HG03354 (cell line): Measurements from ENCODE around the gene UPK2.
"Not testable (repeated sequence)": the region's sequence is repeated elsewhere in the genome, so short reads cannot be mapped to it uniquely, and the experiment has no call there.

ENCODE experiments used
- ATAC-seq: cut with Tn5 transposase; IDR thresholded peaks from one replicate; pipeline ENCODE4 v1.9.1; 2021; ENCODE audit warnings: mild to moderate bottlenecking; ENCODE audit not compliant: unreplicated experiment, poor library complexity, severe bottlenecking

UPK2 gene

GRCh38 chr11:118931571-118931970, 24.5 kb upstream of the UPK2 start:
- ATAC-seq, result no peak

DNA sequence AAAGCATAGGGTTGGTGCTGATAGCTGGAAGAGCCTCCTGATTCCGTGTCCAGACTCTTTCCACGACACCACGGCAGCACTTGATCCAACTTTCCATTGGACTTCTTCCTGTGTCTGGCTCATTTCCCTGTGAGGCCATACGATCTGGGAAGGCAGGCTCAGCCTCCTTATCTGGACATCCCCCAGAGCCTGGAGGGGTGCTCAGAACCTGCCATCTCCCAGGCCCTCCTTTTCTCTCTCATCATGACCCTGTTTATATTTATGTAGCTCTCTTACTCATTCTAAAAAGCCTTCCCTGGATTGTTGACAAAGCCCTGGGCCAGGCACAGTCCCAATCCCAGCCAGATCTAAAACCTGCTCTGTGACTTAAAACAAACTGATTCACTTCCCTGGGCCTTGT, 22.6 kb upstream of the UPK2 start:
- ATAC-seq, result no peak

- no peak for ATAC-seq
These were observed 20.7 kb upstream of the UPK2 start for GRCh38 chr11:118935376-118935775.

DNA sequence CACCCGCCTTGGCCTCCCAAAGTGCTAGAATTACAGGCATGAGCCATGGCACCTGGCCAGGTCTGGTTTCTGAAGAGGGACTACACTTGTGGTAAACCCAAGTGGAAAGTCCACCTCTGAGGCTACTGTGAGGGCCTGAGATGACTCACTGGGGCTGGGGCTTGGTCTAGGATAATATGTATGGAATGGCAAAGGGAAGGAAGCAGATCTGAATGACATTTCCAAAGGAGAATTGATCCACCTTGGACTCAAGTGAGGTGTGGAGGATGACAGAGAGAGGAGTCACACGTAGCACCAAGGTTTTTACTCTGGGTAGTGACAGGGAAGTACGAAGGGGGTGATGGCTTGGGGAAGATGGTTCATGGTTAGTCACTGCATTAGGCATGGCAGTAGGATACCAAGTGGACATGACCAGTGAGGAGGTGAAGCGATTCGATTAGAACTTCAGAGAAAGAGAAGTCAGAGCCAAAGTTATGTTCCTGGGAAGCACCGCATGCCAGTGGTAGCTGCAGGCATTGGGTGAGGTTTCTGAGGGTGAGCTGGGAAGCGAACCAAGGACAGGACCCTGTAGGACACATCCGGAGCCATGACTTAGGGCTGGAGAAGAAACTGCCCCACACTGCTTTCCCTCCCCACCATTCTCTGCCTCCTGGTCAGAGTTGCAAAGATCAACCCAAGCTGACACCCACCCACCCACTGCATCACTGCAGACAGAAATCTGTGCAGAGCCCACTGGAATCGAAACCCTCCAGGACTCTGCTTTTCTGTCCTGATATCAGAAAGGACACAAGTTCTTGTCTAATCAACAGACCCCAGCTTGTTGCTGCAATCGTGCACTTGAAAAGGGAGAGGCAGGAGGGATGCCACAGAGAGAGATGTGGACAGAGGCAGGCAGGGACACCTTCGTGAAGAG, 17.4 kb upstream of the UPK2 start:
- no peak for ATAC-seq

- ATAC-seq, result no peak
These were observed 16.6 kb upstream of the UPK2 start for GRCh38 chr11:118939404-118939915.

- ATAC-seq, result no peak
These were observed 16.0 kb upstream of the UPK2 start for GRCh38 chr11:118939953-118940598.

DNA sequence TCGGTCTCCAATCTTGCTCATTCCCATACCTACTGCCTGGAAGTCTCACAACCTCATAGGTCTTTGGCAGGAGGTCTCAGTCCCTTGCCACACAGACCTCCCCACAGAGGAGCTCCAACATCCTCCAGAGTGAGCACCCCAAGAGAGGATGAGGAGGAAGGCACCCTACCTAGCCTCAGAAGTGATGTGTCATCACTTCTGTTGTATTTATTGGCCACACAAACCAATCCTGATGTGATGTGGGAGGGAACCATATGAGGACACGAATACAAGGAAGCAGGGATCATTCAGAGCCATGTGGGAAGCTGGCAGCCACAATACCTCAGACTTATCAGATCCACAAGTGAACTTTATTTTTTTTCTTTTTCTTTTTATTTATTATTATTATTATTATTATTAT, 9.0 kb upstream of the UPK2 start:
- ATAC-seq, result no peak

- ATAC-seq, result no peak
These were observed 8.1 kb upstream of the UPK2 start for GRCh38 chr11:118948000-118948399.

- no peak for ATAC-seq
These were observed 2.8 kb upstream of the UPK2 start for GRCh38 chr11:118953265-118953664.

DNA sequence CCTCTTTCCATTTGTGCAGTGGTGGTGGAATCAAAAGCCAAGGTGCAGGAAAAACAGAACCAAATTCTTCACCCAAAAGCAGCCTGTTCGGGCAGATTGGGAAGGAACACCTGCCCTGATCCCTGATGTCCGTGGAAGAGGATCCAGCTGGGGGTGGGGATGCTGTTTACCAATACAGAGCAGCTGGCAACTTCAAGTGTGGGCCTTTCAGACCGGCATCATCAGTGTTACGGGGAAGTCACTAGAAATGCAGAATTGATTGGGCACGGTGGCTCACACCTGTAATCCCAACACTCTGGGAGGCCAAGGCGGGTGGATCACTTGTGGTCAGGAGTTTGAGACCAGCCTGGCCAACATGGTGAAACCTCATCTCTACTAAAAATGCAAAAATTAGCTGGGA, 2.1 kb upstream of the UPK2 start:
- ATAC-seq, result not testable (repeated sequence)

DNA sequence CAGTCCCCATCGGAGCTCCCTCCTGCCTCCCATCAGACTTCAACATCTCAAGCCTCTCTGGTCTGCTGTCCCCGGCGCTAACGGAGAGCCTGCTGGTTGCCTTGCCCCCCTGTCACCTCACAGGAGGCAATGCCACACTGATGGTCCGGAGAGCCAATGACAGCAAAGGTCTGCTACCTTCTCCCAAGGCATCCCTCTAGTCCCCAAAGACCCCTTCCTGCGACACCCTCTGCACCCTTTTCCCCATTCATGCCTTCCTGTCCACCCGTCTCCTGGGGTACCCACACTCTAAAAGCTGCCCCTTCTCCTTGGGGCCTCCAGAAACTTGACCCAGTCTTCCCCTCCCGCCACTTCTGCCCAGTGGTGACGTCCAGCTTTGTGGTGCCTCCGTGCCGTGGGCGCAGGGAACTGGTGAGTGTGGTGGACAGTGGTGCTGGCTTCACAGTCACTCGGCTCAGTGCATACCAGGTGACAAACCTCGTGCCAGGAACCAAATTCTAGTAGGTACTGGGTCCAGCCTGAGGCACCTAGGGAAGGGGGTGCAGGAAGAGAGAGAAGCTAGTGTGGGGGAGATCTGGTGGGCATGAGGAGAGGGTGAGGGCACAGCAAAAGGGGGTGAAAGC, 860 bp downstream of the UPK2 start:
- ATAC-seq, result no peak

GRCh38 chr11:118957549-118957948, 1.5 kb downstream of the UPK2 start:
- no peak for ATAC-seq

DNA sequence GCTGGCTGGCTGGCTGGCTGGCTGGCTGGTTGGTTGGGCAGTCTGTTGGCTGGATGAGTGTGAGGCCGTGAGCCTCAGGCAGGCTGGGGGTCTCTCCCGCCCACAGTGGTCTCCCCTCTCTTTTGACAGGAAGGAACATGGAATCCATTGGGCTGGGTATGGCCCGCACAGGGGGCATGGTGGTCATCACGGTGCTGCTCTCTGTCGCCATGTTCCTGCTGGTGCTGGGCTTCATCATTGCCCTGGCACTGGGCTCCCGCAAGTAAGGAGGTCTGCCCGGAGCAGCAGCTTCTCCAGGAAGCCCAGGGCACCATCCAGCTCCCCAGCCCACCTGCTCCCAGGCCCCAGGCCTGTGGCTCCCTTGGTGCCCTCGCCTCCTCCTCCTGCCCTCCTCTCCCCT, 1.9 kb downstream of the UPK2 start:
- ATAC-seq, result no peak

DNA sequence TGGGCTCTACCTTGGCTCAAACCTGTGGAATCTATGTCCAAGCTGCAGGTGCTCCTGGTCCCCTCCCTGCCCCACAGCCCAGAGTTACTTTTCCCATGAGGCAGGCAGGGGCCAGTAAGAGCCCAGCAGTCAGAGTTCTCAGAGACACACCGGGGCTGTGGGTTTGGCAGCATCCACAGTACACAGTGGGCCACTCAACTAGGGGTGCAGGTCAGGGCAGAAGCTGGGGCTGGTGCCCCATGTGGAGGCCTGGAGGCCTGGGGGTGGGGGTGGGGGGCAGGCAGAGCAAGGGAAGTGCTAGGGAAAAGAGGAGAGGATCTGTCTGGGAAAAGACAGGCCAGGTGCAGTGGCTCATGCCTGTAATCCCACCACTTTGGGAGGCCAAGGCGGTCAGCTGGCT, 2.5 kb downstream of the UPK2 start:
- no peak for ATAC-seq

GRCh38 chr11:118961189-118961588, 5.1 kb downstream of the UPK2 start:
- no peak for ATAC-seq

- no peak for ATAC-seq
These were observed 5.5 kb downstream of the UPK2 start for GRCh38 chr11:118961591-118961990.

DNA sequence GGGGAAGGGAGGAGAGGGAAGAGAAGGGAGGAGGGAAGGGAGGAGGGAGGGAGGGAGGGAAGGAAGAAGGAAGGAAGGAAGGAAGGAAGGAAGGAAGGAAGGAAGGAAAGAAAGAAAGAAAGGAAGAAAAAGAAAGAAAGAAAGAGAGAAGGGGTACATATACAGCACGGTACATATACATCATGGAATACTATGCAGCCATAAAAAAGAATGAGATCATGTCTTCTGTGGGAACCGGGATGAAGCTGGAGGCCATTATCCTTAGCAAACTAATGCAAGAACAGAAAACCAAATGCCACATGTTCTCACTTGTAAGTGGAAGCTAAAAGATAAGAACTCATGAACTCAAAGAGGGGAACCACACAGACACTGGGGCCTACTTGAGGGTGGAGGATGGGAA, 13.4 kb downstream of the UPK2 start:
- not testable (repeated sequence) for ATAC-seq

DNA sequence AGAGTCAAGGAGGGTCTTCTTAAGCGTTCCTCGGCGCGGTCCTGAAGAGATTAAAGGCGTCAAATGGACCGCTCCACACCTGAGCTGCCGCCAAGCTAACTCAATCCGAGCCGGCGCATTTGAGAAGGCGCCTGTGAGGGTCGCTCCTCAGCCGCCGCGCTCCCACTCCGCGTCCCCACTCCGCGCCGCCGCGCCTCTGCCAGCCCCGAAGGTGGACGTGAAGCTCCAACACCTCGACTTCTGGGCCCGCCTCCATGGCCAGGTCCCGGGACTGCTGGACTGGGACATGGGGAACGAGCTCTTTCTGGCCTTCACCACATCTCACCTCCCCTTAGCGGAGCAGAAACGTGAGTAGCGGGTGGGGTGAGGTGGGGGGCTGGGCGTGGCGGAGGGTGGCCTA, 15.5 kb downstream of the UPK2 start, which contains the start of gene FOXR1:
FOXR1 (plus strand) TSS at position 116 of the 400 bp plus-strand sequence; CDS start at position 287, 171 bp downstream.
- no peak for ATAC-seq

- ATAC-seq, result no peak
These were observed 17.9 kb downstream of the UPK2 start for GRCh38 chr11:118973985-118974384.
